Activated T-helper 1 cell treated with Interleukin-2 at 50 U/mL for 16 hours (primary cell): ENCODE measurements around the gene KCNH3.
"Not testable (repeated sequence)": the region's sequence is repeated elsewhere in the genome, so short reads cannot be mapped to it uniquely, and the experiment has no call there.

ENCODE experiments used
- DNase-seq: peaks from one replicate; pipeline ENCODE4 v3.0.0-alpha.2; 2020; ENCODE audit warnings: low read depth

KCNH3 gene

DNA sequence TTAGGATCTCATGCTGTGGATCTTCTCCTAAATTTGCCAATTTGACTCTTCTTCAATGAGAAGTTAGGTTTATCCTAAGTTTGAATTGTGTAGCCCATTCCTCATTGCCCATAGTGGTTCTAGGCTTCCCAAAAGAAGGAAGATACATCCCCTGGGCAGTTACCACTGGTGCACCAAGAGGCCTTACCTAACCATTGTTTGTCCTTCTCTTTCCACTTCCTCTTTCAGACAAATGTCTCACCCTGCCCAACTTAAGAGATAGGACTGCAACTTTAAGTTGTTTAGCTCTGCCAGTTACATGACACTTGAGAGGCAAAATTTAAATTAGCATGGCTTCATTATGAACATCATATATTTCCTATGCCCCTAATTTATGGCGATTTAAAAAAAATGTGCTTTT is 9.4 kb upstream of the KCNH3 start:
- DNase-seq = no peak

DNA sequence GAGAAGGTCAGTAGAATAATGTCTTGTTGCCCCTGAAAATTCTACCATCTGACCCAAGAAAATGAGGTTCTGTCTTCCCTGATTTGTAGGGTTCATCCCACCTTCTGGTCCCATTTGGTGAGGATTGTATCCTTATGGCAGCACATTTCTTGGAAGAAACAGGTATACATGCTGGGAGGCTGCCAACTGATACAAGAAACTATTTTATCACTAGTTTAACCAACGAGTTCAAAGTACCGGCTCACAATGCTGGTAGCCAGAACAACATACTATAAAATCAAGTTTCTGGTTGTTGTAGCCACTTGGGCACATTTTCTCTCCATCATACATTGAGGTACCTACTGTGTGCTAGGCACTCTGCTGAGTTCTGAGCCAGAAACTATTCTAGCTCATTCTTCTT is 7.1 kb upstream of the KCNH3 start:
- DNase-seq = no peak

DNA sequence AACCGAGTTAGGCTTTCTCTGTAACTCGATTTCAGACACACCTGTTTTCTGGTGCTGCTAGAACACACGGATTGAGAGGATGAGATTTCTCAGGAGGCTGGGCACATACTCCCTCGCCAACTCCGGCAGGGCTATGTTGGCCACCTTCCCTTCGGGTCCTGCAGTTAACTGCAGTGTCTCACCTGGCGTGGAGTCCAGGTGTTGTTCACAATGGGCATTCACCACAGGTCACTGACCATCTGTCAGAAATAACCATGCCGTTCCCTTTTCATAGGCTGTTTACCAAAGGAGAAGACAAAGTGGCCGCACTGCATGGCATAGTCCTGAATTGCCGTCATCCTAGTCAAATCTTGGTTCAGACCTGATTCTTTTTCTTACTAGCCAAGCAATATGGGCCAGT is 5.5 kb upstream of the KCNH3 start:
- no peak for DNase-seq

DNA sequence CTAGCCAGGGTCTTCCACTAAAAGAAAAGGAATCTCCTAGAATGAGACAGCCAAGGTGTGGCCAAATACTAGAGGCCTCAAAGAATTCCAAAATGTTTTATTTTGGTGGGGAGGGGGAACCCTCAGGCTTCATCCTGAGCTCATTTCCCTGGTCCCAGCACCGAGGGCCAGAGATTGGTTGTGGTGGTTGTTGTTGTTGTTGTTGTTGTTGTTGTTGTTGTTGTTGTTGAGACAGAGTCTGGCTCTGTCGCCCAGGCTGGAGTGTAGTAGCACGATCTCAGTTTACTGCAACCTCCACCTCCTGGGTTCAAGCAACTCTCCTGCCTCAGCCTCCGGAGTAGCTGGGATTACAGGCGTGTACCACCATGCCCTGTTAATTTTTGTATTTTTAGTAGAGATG is 4.7 kb upstream of the KCNH3 start:
- DNase-seq = not testable (repeated sequence)

DNA sequence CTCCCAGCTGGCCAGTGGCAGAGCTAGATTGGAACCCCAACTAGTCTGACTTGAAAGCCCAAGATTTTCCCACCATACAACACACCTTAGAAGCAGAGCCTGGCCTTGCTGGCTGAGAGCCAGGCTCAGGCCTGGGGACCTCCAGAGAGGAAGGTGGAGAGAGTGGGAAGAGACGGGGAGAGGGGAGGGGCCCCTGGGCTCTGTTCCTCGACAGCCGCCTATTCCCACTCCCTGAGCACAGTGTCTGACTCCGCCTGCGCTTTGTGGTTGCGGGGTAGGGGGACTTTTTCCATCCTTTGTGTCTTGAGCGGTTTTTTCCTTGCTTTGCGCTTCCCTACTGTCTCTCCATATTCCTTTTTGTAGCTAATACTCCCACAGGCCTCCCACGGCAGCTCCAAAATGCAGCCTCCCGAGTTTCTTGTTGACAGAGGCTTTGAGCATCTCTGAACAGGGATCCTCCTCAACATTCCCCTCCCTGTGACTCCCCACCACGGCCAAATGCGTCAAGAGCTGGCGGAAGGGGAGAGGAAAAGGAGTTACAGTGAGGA is 4.0 kb upstream of the KCNH3 start:
- DNase-seq = no peak

DNA sequence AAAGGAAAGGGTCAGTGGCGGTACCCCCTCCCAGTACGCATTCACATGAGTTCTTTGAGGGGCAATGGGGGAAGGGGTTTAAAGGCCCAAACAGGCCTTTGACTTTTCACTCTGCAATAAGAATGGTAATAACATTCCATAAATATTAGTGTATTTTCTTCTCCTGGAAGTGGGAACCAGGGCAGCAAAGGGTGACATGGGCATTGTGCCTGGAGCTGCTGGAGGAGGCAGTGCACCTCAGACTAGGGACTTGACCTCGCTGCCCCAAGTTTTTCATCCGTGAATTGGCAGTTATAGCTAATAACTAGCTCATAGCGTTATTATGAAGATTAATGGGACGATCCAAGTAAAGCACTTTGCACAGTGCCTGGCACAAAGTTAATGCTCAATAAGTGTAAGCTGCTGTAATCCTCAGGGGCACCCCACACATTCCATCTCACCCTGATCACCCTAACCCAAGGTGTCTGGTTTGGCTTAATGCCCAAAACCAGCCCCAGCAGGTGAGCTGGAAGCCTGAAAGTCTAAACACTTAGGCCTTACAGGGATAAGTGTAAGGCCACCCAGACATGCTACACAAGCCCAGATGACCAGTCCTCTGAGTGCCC is 2.8 kb upstream of the KCNH3 start:
- DNase-seq = no peak

DNA sequence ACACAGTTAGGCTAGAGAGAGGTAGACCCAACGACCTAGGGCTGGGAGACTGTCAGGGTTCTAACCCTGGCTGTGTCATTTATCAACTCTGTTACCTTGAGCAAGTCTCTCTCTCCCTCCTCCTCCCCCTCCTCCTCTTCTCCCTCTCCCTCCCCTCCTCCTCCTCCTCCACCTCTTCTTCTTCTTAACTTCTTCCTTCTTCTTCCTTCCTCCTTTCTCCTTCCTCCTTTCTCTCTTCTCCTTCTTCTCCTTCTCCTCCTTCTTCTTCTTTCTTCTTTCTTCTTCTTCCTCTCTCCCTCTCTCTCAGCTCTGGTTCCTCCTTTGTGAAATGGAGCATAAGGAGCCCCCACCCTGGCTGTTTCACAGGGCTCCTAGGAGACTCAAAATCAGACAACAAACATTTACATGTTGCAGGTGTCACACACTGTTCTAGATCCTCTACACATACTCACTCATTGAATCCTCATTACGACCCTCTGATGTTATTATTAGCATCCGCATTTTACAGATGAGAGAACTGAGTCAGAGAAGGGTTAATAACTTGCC is 2.2 kb upstream of the KCNH3 start:
- no peak for DNase-seq

DNA sequence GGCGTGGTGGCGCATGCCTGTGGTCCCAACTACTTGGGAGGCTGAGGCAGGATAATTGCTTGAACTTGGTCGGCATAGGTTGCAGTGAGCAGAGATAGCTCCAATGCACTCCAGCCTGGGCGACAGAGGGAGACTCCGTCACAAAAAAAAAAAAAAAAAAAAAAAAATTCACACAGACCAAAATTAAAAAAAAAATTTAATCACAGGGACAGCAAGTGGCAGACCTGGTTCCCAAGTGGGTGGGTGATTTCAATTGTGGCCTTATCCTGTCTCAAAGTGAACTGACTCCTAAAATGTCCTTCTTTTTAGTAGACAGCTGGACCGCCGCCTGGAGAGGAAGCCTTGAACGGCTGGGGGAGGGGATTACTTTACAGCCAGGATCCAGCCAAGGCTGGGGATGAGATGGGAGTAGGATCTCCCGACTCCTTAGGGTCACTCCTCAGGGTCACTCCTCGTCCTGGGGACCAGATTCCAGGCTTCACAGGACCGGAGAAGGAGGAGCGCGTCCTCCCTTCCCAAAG is 1.5 kb upstream of the KCNH3 start:
- DNase-seq = no peak

DNA sequence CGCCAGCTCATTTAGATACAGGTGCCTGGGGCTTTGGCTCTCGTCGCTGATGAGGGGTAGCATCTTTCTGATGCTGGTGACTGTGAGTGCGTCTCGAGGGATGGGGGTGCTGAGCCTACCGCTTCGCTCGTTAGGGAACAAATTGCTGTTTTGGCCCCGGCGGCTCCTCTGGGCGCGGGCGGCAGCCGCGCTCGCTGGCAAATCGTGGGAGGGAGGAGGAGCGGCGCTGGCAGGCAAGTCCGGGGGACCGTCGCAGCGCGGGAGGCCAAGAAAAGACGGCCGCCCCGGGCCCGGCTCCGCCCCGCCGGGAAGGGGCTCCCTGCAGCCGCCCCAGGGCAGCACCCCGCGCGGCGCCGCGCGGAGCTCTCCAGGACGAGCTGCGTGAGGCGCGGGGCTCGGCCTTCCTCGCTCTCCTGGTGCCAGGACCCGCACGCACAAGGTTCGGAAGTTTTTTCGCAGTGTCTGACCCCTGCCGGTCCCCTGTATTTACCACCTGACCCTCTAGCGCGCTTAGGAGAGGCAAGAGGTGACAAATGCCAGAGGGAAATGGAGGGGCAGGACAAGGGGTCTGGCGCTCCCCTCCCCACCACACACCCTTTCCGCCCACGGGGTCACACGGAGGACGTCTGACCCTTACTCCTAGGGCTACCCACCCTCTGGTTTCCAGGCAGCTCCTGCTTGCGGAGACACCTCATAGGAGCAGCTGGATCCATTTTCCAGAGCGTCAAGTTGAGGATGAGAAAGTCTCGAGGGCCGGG is 899 bp upstream of the KCNH3 start:
- DNase-seq = no peak

DNA sequence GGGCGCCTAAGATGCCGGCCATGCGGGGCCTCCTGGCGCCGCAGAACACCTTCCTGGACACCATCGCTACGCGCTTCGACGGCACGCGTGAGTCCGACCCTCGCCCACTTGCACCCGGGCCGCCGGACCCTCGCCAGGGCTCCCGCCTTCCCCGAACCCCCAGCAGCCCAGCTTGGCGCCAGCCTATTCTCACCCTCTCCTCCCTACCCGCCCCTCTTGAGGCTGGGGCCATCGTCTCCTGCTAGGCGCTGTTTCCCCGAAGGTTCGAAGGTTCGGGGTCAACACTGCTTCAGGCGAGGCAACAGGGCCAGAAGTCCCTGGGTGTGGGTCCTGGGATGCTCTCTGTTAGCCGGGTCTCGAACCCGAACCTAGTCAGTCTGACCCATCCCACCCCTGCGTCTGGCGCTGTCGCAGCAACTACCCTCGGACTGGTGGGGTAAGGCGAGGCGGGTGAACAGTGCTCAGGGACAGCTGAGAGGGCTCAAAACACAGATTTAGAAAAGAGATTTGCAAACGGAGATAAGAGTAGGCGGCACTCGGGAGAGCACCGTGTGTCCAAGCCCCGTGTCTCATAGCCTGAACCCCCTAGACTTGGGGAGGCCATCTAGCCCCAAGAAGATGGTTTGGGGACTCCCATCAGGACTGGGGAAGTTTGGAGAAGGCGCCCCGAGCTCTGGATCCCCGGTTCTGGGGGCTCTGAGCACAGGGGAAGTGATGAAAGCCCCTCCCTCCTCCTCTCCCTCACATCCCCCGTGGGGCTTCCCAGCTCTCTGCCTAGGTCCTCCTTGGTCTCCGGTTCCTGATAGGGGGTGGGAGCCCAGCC is 787 bp downstream of the KCNH3 start:
- DNase-seq = no peak

DNA sequence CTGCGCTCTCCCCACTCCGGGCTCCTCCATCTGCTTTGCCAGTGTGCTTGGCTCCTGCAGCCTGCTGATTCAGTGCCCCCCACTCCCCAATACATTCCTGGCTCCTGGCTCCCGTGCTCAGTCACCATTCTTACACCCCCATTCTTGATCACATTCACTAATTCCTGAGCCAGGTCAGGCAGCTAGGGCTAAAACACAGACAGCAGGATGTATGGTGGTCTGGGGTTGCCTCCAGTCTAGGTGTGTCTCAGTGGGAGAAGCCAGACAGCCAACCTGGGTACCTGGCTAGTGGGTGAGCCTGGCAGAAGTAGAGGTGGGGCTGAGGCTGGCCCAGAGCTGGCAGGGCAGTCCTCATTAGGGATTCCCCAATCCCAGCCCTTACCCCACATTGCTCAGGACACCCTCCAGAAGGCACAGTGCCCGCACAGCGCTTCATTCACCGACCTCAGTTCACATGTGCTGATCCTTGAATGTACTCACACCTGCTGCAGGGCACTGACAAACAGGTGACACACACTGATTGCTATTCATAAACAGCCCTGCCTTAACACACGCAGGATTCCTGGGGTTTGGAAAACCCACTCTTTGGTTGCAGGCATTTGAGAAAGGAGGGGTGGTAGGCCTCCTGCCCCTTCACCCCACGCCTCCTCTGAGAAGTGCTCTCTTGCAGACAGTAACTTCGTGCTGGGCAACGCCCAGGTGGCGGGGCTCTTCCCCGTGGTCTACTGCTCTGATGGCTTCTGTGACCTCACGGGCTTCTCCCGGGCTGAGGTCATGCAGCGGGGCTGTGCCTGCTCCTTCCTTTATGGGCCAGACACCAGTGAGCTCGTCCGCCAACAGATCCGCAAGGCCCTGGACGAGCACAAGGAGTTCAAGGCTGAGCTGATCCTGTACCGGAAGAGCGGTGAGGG is 1.7 kb downstream of the KCNH3 start:
- no peak for DNase-seq

DNA sequence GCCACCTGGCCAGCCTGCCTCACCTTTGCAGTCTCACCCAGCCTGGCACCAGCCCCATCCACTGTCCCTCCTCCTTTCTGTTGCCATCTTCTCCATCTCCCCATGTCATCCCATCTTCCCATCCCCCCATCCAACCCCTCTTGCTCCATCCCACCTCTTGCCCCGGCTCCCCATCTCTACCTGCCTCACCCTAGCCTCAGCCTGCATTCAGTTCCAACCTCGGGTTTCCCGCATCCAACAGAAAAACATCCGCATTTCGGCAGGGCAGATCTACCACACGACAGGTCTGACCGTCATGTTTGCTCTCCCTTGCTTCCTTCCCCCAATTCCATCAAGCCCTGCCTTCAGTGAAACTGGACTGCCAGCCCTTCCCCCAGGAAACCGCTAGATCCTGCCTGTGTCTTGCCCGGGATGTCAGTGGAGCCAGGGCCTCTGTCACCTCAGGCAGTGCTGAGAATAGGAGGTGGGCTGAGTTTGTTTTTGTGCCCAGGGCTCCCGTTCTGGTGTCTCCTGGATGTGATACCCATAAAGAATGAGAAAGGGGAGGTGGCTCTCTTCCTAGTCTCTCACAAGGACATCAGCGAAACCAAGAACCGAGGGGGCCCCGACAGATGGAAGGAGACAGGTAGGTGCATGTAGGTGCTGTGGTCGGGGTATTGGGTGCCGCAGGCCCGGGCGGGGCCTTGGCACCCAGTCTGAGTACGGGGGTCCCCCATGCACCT is 2.5 kb downstream of the KCNH3 start:
- DNase-seq = no peak

DNA sequence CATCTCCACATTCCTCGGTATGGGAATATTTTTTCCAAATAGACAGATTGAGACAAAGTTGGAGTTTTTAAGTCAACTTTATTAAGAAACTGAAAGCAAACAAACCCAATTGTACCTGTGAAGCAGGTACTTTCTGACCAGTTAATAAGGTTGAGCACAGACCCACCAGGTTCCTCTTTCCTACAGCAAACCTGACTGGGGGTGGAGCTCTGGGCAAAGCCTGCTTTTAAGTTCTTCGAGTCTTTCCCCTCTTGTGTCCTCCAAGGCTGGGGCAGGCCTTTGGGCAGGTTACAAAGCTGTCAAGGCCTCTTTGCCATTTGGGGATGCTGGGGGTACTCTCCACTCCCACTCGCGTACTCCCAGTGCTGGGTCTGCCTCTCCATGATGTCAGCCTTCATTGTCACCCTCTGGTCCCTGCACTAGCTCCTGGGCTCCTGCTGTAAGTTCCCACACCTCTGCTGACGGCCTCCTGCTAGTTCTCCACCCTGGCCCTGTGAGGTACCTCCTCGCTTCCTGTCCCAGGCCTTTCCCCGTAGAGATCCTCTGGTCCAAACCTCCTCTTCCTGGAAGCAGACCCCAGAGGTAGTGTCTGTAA is 3.2 kb downstream of the KCNH3 start:
- no peak for DNase-seq

DNA sequence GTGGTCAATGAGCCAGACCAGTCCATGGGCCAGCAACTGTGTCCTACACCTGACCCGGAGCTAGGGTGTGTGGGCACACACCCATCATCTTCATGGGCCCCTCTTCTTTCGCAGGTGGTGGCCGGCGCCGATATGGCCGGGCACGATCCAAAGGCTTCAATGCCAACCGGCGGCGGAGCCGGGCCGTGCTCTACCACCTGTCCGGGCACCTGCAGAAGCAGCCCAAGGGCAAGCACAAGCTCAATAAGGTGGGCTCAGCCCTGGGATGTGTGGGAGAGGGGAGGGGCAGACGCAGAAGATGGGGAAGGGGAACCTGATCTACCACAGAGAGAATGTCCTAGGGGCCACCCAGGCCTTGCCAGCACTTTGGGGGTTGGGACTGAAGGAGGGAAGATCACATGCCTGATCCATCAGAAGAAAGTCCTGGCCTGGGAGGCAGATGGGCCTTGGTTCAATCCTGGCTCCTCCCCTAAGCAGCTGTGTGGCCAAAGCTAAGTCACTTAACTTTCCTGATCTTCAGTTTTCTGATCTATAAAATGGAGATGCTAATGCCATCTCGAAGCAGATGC is 3.8 kb downstream of the KCNH3 start:
- no peak for DNase-seq

DNA sequence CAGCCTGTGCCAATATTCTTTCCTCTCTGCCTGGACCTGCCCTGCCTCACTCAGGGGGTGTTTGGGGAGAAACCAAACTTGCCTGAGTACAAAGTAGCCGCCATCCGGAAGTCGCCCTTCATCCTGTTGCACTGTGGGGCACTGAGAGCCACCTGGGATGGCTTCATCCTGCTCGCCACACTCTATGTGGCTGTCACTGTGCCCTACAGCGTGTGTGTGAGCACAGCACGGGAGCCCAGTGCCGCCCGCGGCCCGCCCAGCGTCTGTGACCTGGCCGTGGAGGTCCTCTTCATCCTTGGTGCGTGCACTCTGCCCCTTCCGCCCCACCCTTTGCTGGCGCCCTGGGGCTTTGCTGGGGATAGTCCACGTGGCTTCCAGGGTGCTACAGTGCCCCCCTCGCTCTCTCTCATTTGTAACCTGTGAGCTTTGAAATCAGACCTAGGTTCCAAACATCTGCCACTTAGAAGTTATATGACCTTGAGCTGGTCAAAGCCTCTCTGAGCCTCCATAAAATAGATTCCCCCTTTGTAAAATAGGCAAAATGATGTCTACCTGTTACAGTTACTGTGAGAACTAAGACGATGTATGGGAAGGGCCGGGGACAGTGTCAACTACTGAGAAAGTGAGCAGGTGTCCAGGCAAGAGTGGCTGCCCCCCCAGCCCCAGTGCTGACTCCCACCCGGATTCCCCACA is 4.5 kb downstream of the KCNH3 start:
- no peak for DNase-seq

DNA sequence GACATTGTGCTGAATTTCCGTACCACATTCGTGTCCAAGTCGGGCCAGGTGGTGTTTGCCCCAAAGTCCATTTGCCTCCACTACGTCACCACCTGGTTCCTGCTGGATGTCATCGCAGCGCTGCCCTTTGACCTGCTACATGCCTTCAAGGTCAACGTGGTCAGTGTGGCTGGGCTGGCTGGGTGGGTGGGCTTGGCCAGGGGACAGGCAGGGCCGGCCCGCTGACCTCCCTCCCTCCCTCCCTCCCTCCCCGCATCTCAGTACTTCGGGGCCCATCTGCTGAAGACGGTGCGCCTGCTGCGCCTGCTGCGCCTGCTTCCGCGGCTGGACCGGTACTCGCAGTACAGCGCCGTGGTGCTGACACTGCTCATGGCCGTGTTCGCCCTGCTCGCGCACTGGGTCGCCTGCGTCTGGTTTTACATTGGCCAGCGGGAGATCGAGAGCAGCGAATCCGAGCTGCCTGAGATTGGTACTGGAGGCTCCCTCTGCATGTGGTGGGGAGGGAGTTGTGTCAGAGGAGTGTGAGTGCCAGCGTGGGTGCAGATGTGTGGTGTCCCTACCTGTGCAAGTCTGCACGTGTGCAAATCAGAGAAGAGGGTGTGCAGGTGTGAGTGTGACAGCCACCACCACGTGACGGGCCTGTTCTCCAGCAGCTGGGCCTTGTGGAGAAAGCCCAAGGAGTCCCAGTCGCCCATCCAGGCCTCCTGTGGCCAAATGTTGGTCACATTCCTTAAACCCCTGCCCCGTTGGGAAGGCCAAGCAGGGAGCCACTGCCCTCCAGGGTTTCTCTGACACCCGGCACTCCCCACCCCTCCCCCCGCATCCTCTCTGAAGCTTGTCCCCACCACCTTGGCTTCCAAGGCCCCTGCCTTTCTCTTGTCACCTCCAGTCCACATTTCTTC is 5.3 kb downstream of the KCNH3 start:
- DNase-seq = no peak

DNA sequence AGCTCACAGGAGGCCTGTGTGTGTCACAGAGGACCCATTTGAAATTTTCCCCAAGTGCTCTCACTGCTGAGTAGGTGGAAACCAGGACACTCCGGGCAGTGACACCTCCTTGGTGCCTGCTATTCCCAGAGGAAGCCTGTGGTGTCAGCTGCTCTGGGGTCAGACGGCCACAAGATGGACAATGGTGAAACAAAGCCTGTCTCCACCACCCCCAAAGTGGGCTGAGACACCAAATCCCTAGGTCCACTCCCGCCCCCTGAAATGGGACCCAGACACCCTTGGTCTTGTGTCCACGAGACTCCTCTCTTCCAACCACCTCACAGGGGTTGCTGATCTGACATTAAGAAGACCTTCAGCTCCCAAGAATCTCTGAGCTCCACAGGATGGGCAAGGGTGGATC is 7.0 kb downstream of the KCNH3 start:
- no peak for DNase-seq

DNA sequence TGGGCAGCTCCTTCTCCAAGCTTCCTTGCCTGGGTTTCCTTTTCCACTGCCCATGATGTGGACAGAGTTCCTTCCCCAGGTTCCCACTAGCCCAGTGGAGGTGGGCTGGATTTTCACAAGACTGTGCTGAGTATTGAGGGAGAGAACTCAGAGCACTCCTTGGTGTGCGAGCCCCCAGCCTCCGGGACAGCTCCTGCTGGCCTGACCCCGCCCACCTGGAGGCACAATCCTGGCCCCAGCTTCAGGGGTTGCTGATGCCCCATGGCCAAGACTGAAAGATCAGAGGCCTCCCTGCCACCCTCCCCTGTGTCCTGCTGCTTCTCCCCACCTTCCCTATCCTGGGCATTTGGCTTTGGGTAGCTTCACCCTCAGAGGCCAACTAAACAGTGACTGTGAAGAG is 7.7 kb downstream of the KCNH3 start:
- no peak for DNase-seq
